ENCODE measurements around the gene NTF4. TPM values are rescaled to one million over a fixed set of nuclear protein-coding genes. Genes with fewer than 3 reads are reported as not detected.
A peak's percentile ranks its signal among the peaks of the same experiment; 100 is the strongest.

NTF4 gene
- total RNA-seq, 1 donor from 2014 or later = not detected

DNA sequence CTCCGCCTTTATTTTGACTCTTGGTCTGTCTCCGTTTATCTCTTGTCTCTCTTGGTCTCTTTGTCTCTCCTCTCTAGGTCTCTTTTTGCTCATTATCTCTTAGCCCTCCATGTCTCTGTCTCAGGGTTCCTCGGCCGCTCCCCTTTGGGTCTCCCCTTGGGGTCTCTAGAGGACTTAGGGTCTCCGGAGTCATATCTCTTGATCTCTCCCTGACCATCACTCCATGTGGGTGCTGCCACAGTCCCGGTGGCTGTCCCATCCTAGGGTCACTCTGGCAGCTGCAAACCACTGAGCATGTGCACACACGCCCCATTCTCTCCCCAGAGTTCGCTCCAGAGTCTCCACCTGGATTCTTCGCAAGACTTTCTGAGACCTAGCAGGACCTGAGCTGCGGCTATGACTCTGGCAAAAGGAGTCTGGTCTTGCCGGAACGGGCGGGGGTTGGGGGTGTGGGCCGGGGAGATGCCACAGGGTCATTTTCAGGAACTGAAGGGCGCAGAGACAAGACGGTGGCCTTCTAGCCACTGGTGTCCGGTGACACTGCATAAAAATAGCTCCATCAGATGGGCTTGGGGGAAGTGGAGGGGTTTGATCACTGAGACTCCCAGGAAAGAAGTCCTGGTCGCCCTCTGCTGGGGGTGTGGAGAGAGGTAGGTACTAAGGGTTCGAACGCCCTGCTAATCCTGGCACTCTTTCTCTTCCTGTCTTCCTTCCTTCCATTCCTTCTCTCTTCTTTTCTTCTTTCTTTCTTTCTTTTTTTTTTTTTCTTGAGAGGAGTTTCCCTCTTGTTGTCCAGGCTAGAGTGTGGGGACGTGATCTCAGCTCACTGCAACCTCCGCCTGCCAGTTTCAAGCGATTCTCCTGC lies 9.1 kb upstream of the NTF4 start:
- Histone ChIP-seq H3K9ac (ENCODE audit: low read depth in 1 of 3, low read length in 3 of 3) (peak overlapping the region; percentile 90 to 93 (median 90)), H3K4me3 (ENCODE audit: low read length in 3 of 3) (peak overlapping the region; percentile 68 to 77 (median 71)), H3K27ac (ENCODE audit: low read depth, low read length) (peak overlapping the region; percentile 93), H3K27me3 (ENCODE audit: control insufficient read depth in 3 of 3, insufficient read depth in 3 of 3, low read length in 3 of 3) (peaks cover 3 to 14% (median 12%) of the 10 kb centered on the region in 3 donors), H3K9me3 (ENCODE audit: control insufficient read depth in 3 of 3, low read length in 3 of 3) (no peaks in the 10 kb centered on the region), H3K4me1 (ENCODE audit: control insufficient read depth in 3 of 3, insufficient read depth in 3 of 3, low read length in 3 of 3) (peaks cover 30 to 40% (median 35%) of the 10 kb centered on the region in 3 donors), H3K36me3 (ENCODE audit: control insufficient read depth in 3 of 3, insufficient read depth in 3 of 3, low read length in 3 of 3) (peaks cover 0 to 6% (median 3%) of the 10 kb centered on the region in 3 donors)

DNA sequence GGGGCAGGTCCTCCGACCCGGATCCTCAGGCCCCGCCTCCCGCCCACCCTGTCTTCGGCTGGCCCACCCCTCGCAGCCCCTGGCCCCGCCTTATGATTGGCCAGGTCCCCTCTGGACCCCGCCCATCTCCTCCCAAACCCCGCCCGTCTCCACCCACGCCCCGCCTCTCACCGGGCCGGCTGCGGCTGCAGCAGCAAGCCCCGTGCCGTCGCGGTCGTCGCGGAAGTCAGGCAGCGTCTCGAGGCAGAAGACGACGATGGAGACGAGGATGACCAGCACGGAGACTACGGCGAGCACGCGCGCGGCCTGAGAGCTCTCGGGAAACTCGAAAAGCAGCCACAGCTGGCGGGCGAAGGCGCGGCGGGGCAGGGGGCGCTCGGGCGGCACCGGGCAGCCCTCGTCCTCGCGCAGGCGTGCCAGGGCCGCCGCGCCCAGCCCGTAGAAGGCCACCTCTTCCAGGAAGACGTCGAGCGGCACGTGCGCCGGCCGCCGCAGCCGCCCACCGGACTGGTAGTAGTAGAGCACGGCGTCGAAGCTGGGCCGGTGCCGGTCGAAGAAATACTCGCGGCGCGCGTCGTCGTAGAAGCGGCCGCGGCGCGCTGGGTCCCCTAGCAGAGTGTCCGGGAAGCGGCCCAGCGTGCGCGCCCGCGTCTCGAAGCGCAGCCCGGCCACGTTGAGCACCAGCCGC lies 7.4 kb upstream of the NTF4 start:
- peaks cover 3 to 14% (median 12%) of the 10 kb centered on the region in 3 donors for H3K27me3 ChIP-seq (ENCODE audit: control insufficient read depth in 3 of 3, insufficient read depth in 3 of 3, low read length in 3 of 3)
- peaks cover 0 to 6% (median 3%) of the 10 kb centered on the region in 3 donors for H3K36me3 ChIP-seq (ENCODE audit: control insufficient read depth in 3 of 3, insufficient read depth in 3 of 3, low read length in 3 of 3)
- peaks cover 45 to 51% (median 49%) of the 10 kb centered on the region in 3 donors for H3K4me1 ChIP-seq (ENCODE audit: control insufficient read depth in 3 of 3, insufficient read depth in 3 of 3, low read length in 3 of 3)
- peak overlapping the region in 2 of 3 donors; percentile 67 for H3K4me3 ChIP-seq (ENCODE audit: low read length in 3 of 3)
- H3K9ac ChIP-seq (ENCODE audit: low read depth in 1 of 3, low read length in 3 of 3) = peak overlapping the region; percentile 69 to 79 (median 70)
- no peaks in the 10 kb centered on the region for H3K9me3 ChIP-seq (ENCODE audit: control insufficient read depth in 3 of 3, low read length in 3 of 3)
- H3K27ac ChIP-seq (ENCODE audit: low read depth, low read length) = peak overlapping the region; percentile 88

- peaks cover 3 to 14% (median 14%) of the 10 kb centered on the region in 3 donors for H3K27me3 ChIP-seq (ENCODE audit: control insufficient read depth in 3 of 3, insufficient read depth in 3 of 3, low read length in 3 of 3)
- H3K9me3 ChIP-seq (ENCODE audit: control insufficient read depth in 3 of 3, low read length in 3 of 3) = no peaks in the 10 kb centered on the region
- H3K27ac ChIP-seq (ENCODE audit: low read depth, low read length) = peak overlapping the region; percentile 88
- peaks cover 54 to 60% (median 59%) of the 10 kb centered on the region in 3 donors for H3K4me1 ChIP-seq (ENCODE audit: control insufficient read depth in 3 of 3, insufficient read depth in 3 of 3, low read length in 3 of 3)
- peak overlapping the region in 1 of 3 donors; percentile 23 for H3K9ac ChIP-seq (ENCODE audit: low read depth in 1 of 3, low read length in 3 of 3)
- peaks cover 0 to 6% (median 3%) of the 10 kb centered on the region in 3 donors for H3K36me3 ChIP-seq (ENCODE audit: control insufficient read depth in 3 of 3, insufficient read depth in 3 of 3, low read length in 3 of 3)
- H3K4me3 ChIP-seq (ENCODE audit: low read length in 3 of 3) = peak overlapping the region in 2 of 3 donors; percentile 29 to 50
These were observed 5.8 kb upstream of the NTF4 start for GRCh38 chr19:49070416-49070815.

DNA sequence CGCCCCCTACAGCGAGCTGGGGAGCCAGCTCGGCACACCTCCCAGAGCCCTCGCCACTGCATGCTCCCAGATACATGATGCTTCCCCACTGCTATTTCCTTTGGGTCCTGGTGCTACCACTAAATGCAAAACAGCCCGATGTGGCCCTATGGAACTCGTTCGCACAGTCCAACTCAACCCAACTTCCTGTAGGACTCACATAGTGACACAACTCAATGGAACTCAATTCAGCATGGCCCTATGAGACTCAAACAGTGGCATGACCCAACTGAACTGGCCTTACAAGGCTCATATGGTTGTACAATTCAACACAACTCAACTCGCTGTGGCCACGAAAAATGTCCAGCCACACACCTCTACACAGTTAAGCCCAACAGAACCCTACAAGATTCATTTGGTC lies 4.4 kb upstream of the NTF4 start:
- Histone ChIP-seq H3K4me1 (ENCODE audit: control insufficient read depth in 3 of 3, insufficient read depth in 3 of 3, low read length in 3 of 3) (peaks cover 46 to 57% (median 55%) of the 10 kb centered on the region in 3 donors), H3K9me3 (ENCODE audit: control insufficient read depth in 3 of 3, low read length in 3 of 3) (no peaks in the 10 kb centered on the region), H3K9ac (ENCODE audit: low read depth in 1 of 3, low read length in 3 of 3) (no peak overlapping the region), H3K27me3 (ENCODE audit: control insufficient read depth in 3 of 3, insufficient read depth in 3 of 3, low read length in 3 of 3) (peaks cover 3 to 16% (median 15%) of the 10 kb centered on the region in 3 donors), H3K36me3 (ENCODE audit: control insufficient read depth in 3 of 3, insufficient read depth in 3 of 3, low read length in 3 of 3) (peaks cover 0 to 6% (median 3%) of the 10 kb centered on the region in 3 donors), H3K27ac (ENCODE audit: low read depth, low read length) (peak overlapping the region; percentile 43), H3K4me3 (ENCODE audit: low read length in 3 of 3) (peak overlapping the region in 1 of 3 donors; percentile 50)

- Histone ChIP-seq H3K9ac (ENCODE audit: low read depth in 1 of 3, low read length in 3 of 3) (peak overlapping the region; percentile 47 to 86 (median 61)), H3K27ac (ENCODE audit: low read depth, low read length) (peak overlapping the region; percentile 97), H3K36me3 (ENCODE audit: control insufficient read depth in 3 of 3, insufficient read depth in 3 of 3, low read length in 3 of 3) (peaks cover 0 to 6% (median 3%) of the 10 kb centered on the region in 3 donors), H3K27me3 (ENCODE audit: control insufficient read depth in 3 of 3, insufficient read depth in 3 of 3, low read length in 3 of 3) (peaks cover 0 to 17% (median 10%) of the 10 kb centered on the region in 3 donors), H3K4me3 (ENCODE audit: low read length in 3 of 3) (no peak overlapping the region), H3K4me1 (ENCODE audit: control insufficient read depth in 3 of 3, insufficient read depth in 3 of 3, low read length in 3 of 3) (peaks cover 46 to 54% (median 52%) of the 10 kb centered on the region in 3 donors), H3K9me3 (ENCODE audit: control insufficient read depth in 3 of 3, low read length in 3 of 3) (no peaks in the 10 kb centered on the region)
These were observed 2.9 kb upstream of the NTF4 start for GRCh38 chr19:49067554-49067953.

- peaks cover 0 to 14% (median 10%) of the 10 kb centered on the region in 3 donors for H3K27me3 ChIP-seq (ENCODE audit: control insufficient read depth in 3 of 3, insufficient read depth in 3 of 3, low read length in 3 of 3)
- H3K36me3 ChIP-seq (ENCODE audit: control insufficient read depth in 3 of 3, insufficient read depth in 3 of 3, low read length in 3 of 3) = peaks cover 0 to 6% (median 3%) of the 10 kb centered on the region in 3 donors
- H3K27ac ChIP-seq (ENCODE audit: low read depth, low read length) = peak overlapping the region; percentile 97
- no peaks in the 10 kb centered on the region for H3K9me3 ChIP-seq (ENCODE audit: control insufficient read depth in 3 of 3, low read length in 3 of 3)
- peak overlapping the region; percentile 60 to 70 (median 61) for H3K4me3 ChIP-seq (ENCODE audit: low read length in 3 of 3)
- peaks cover 42 to 53% (median 49%) of the 10 kb centered on the region in 3 donors for H3K4me1 ChIP-seq (ENCODE audit: control insufficient read depth in 3 of 3, insufficient read depth in 3 of 3, low read length in 3 of 3)
- H3K9ac ChIP-seq (ENCODE audit: low read depth in 1 of 3, low read length in 3 of 3) = peak overlapping the region; percentile 83 to 87 (median 86)
These were observed 1.4 kb upstream of the NTF4 start for GRCh38 chr19:49065905-49066512.

DNA sequence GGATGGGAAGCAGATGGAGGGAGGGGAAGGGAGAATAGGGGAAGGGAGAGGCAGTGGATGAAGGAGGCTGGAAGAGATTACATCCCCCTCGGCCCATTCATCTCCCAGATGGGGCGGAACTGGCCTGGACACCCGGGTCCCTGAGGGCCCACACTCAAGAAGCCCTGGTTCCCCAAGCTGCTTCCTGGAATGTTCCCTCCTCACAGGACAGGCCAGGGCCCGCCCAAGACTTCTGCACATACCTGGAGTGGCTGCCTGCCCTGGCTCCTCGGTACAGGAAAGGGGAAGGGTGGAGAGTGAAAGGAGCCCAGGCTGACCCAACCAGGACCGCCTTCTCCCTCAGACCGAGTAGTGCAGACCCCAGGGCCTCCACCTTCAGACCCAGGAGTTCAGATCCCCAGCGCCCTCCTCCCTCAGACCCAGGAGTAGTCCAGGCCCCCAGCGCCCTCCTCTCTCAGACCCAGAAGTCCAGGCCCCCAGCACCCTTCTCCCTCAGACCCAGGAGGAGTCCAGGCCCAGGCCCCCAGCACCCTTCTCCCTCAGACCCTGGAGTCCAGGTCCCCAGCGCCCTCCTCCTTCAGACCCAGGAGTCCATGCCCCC lies 489 bp downstream of the NTF4 start:
- Histone ChIP-seq H3K4me1 (ENCODE audit: control insufficient read depth in 3 of 3, insufficient read depth in 3 of 3, low read length in 3 of 3) (peaks cover 27 to 34% (median 30%) of the 10 kb centered on the region in 3 donors), H3K4me3 (ENCODE audit: low read length in 3 of 3) (no peak overlapping the region), H3K27me3 (ENCODE audit: control insufficient read depth in 3 of 3, insufficient read depth in 3 of 3, low read length in 3 of 3) (peaks cover 0 to 11% (median 3%) of the 10 kb centered on the region in 3 donors), H3K27ac (ENCODE audit: low read depth, low read length) (peak overlapping the region; percentile 97), H3K36me3 (ENCODE audit: control insufficient read depth in 3 of 3, insufficient read depth in 3 of 3, low read length in 3 of 3) (no peaks in the 10 kb centered on the region), H3K9ac (ENCODE audit: low read depth in 1 of 3, low read length in 3 of 3) (peak overlapping the region in 2 of 3 donors; percentile 38 to 45), H3K9me3 (ENCODE audit: control insufficient read depth in 3 of 3, low read length in 3 of 3) (no peaks in the 10 kb centered on the region)

DNA sequence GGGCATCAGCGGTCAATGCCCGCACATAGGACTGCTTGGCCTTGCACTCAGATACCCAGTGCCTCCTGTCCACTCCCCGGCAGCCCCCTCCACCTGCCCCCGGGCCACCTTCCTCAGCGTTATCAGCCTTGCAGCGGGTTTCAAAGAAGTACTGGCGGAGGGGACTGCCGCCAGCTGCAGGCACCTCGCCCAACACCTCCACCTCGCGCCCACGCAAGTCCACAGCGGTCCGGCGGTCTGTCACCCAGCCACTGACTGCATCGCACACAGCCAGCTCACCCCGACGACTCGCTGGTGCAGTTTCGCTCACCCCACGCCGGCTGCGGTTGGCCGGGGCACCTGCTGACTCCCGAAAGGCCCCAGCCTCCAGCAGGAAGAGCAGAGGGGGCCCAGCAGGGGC lies 3.2 kb downstream of the NTF4 start:
- Histone ChIP-seq H3K27me3 (ENCODE audit: control insufficient read depth in 3 of 3, insufficient read depth in 3 of 3, low read length in 3 of 3) (peaks cover 0 to 11% (median 3%) of the 10 kb centered on the region in 3 donors), H3K4me1 (ENCODE audit: control insufficient read depth in 3 of 3, insufficient read depth in 3 of 3, low read length in 3 of 3) (peaks cover 16 to 29% (median 28%) of the 10 kb centered on the region in 3 donors), H3K27ac (ENCODE audit: low read depth, low read length) (no peak overlapping the region), H3K4me3 (ENCODE audit: low read length in 3 of 3) (no peak overlapping the region), H3K9ac (ENCODE audit: low read depth in 1 of 3, low read length in 3 of 3) (no peak overlapping the region), H3K9me3 (ENCODE audit: control insufficient read depth in 3 of 3, low read length in 3 of 3) (no peaks in the 10 kb centered on the region), H3K36me3 (ENCODE audit: control insufficient read depth in 3 of 3, insufficient read depth in 3 of 3, low read length in 3 of 3) (no peaks in the 10 kb centered on the region)

DNA sequence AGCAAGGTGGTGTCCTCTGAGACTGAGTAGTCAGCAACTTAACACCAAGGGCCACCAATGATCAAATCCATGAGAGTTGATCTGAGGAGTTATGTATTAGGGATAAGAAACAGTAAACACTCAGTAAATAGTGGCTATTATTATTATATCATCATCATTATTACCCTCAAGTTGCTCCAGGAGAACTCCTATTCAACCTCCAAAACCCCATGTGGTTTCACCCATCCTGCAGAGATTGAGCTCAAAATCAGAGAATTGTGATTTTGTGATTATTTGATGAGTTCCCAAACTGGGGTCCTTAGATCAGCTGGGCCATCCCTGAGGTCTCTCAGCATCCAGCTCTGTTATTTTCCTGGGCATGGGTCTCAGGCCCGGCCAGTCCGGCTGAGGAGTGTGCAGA lies 3.6 kb downstream of the NTF4 start:
- H3K27me3 ChIP-seq (ENCODE audit: control insufficient read depth in 3 of 3, insufficient read depth in 3 of 3, low read length in 3 of 3) = peaks cover 0 to 11% (median 3%) of the 10 kb centered on the region in 3 donors
- H3K36me3 ChIP-seq (ENCODE audit: control insufficient read depth in 3 of 3, insufficient read depth in 3 of 3, low read length in 3 of 3) = no peaks in the 10 kb centered on the region
- H3K4me1 ChIP-seq (ENCODE audit: control insufficient read depth in 3 of 3, insufficient read depth in 3 of 3, low read length in 3 of 3) = peaks cover 13 to 30% (median 26%) of the 10 kb centered on the region in 3 donors
- H3K9ac ChIP-seq (ENCODE audit: low read depth in 1 of 3, low read length in 3 of 3) = no peak overlapping the region
- no peak overlapping the region for H3K27ac ChIP-seq (ENCODE audit: low read depth, low read length)
- no peaks in the 10 kb centered on the region for H3K9me3 ChIP-seq (ENCODE audit: control insufficient read depth in 3 of 3, low read length in 3 of 3)
- H3K4me3 ChIP-seq (ENCODE audit: low read length in 3 of 3) = no peak overlapping the region
